Placental epithelial cell (primary cell): Measurements from ENCODE around the gene TMED10. TPM values are rescaled to one million over a fixed set of nuclear protein-coding genes. Genes with fewer than 3 reads are reported as not detected.

Experiments
- small RNA-seq: library from RNA; depleted of rRNA; stranded (forward); fragments of <200 nt; gene quantifications from one replicate; pipeline ENCODE3, GENCODE V24; 2012
- total RNA-seq: library from RNA; depleted of rRNA; stranded (reverse); fragments of >200 nt; gene quantifications from 2 replicates; pipeline ENCODE4 v1.2.3, GENCODE V29; 2012

The TMED10 gene
- total RNA-seq, result 303 and 458 TPM in 2 replicates

DNA sequence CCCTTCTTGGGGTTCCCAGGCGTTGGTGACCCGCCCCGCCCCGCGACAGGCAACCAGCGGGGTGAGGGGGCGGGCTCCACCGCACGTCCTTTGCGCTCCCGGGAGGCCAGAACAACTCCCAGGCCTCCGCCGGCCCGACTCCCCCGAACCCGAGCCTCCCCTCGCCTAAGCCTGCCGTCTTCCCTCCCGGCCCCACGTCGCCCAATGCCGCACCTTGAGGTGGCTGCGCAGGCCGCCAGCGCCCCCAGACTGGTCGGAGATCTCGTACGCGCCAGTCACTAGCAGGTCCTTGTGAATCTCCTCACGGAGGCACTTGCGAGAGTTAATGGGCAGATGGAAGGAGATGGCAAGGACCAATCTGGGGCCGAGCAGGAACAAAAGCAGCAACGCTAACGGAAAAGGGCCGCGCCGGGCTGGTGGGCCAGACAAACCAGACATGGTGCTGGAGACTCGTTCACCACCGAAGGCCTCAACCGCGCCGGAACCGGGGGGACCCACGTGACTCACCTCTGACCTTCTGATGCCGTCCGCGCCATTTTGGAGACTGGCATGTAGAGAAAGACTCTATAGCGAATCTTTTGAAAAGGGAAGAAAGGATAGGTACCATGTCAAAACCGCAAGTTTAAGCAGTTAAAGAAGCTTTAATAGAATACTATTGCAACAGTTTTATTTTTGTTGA lies at the start of gene TMED10:
Gene TMED10 (minus strand): TSS at position 471 of the 679 bp plus-strand sequence. CDS start 33 bp downstream, at position 438.

DNA sequence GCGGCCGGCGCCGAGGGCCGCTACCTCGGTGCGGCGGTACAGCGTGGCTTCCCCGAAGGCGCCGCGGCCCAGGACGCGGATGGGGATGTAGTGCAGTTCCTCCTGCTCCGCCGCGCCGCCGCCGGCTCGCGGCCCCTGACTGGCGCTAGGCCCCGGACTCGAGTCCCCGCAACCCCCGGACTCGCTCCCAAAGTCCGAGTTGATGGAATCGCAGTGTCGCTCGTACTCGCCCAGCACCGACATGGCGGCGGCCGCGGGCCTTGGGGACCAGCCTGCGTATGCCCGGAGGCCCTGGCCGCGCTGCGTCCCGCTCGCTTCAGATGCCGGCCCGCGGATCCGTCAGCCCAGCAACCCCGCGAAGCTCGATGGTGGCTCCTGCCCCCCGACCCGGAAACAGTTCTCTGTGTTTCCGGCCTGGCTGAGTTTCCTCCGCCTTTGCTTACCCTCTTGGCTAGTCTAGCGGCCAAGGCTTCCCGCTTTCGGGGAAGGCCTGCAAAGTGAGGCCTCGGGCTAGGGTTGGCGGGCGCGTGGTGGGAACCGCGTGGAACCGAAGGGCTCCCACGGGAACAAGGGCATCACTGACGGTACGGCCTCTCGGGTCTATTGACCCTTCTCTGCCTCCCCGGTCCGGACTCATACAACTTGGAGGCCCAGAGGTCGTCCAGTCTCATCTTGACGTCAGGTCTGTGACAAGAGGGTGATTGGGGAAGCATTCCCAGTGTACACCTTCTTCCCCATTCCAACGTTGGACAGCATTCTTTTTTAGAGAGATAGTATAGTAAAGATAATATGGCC lies 49.5 kb downstream of the TMED10 start, which contains the start of gene NEK9:
Gene NEK9 (minus strand): TSS at position 370 of the 795 bp plus-strand sequence. CDS start 127 bp downstream, at position 243.

Small RNA genes within 50 kb of the gene (small RNA-seq; reads per million reads assigned to genes)
- not detected for gene HIF1AP1
- not detected for gene RNU4ATAC14P

Other genes starting within 250 kb of the TMED10 start
- gene PGF, start 221.0 kb downstream of the TMED10 start, total RNA-seq, result under 0.01 TPM in 1 of 2 replicates, not detected in the other
- 29.4 and 48.8 TPM in 2 replicates for gene EIF2B2, start 173.7 kb downstream of the TMED10 start, total RNA-seq
- 15.7 and 18.5 TPM in 2 replicates for gene MLH3, start 125.1 kb downstream of the TMED10 start, total RNA-seq
- gene ACYP1, start 112.6 kb downstream of the TMED10 start, total RNA-seq, result 2.4 and 2.9 TPM in 2 replicates
- gene ZC2HC1C, start 107.0 kb downstream of the TMED10 start, total RNA-seq, result under 0.01 and 1.1 TPM in 2 replicates
- gene NEK9, start 49.6 kb downstream of the TMED10 start, total RNA-seq, result 39.1 and 41.6 TPM in 2 replicates
- gene FOS, start 102.2 kb upstream of the TMED10 start, total RNA-seq, result 195 and 1,041 TPM in 2 replicates